GM23248 (cell line): Measurements from ENCODE around the gene ZBTB49. TPM values are rescaled to one million over a fixed set of nuclear protein-coding genes. Genes with fewer than 3 reads are reported as not detected.

Experiments
- DNase-seq: peaks from one replicate; pipeline ENCODE4 v3.0.0-alpha.2; 2015
- H2AFZ ChIP-seq: fragments of 200-600 bp; sonication (generic); 2 replicates; pipeline ENCODE4 v1.6.1; 2016; ENCODE audit warnings: antibody characterized with exemption
- H3F3A ChIP-seq: fragments of 200-600 bp; sonication (generic); 2 replicates; pipeline ENCODE4 v1.6.1; 2016; ENCODE audit warnings: mild to moderate bottlenecking, antibody characterized with exemption, mixed run types; ENCODE audit not compliant: insufficient read depth
- H3K27ac ChIP-seq: fragments of 200-600 bp; sonication (generic); 2 replicates; pipeline ENCODE4 v1.5.1; 2016; ENCODE audit warnings: mild to moderate bottlenecking
- H3K27me3 ChIP-seq: fragments of 200-600 bp; sonication (generic); replicated peaks from 2 replicates; pipeline ENCODE4 v1.6.1; 2016; ENCODE audit warnings: mild to moderate bottlenecking; ENCODE audit not compliant: insufficient read depth
- H3K36me3 ChIP-seq: fragments of 200-600 bp; sonication (generic); 2 replicates; pipeline ENCODE4 v1.6.1; 2016; ENCODE audit warnings: low read depth, mild to moderate bottlenecking
- H3K4me1 ChIP-seq: fragments of 200-600 bp; sonication (generic); 2 replicates; pipeline ENCODE4 v1.6.1; 2016; ENCODE audit warnings: mild to moderate bottlenecking; ENCODE audit not compliant: insufficient read depth
- H3K4me2 ChIP-seq: fragments of 200-600 bp; sonication (generic); one replicate; pipeline ENCODE4 v1.6.1; 2016; ENCODE audit warnings: mild to moderate bottlenecking; ENCODE audit not compliant: unreplicated experiment
- H3K4me3 ChIP-seq: fragments of 200-600 bp; sonication (generic); 2 replicates; pipeline ENCODE4 v1.5.1; 2016; ENCODE audit warnings: mild to moderate bottlenecking
- H3K79me2 ChIP-seq: fragments of 200-600 bp; sonication (generic); 2 replicates; pipeline ENCODE4 v1.6.1; 2016; ENCODE audit warnings: mild to moderate bottlenecking; ENCODE audit not compliant: insufficient read depth
- H3K9ac ChIP-seq: fragments of 200-600 bp; sonication (generic); 2 replicates; pipeline ENCODE4 v1.6.1; 2016; ENCODE audit warnings: mild to moderate bottlenecking
- H3K9me2 ChIP-seq: fragments of 200-600 bp; sonication (generic); 2 replicates; pipeline ENCODE4 v1.6.1; 2016; ENCODE audit warnings: mixed run types, mild to moderate bottlenecking, moderate library complexity; ENCODE audit not compliant: insufficient read depth
- H3K9me3 ChIP-seq: fragments of 200-600 bp; sonication (generic); one replicate; pipeline ENCODE4 v1.6.1; 2017; ENCODE audit warnings: low read depth
- H4K20me1 ChIP-seq: fragments of 200-600 bp; sonication (generic); 2 replicates; pipeline ENCODE4 v1.6.0; 2016; ENCODE audit not compliant: insufficient read depth
- EZH2 ChIP-seq: fragments of 200-600 bp; sonication (generic); IDR thresholded peaks from 2 replicates; pipeline ENCODE4 v1.6.1; 2018; ENCODE audit warnings: antibody characterized with exemption, mild to moderate bottlenecking; ENCODE audit not compliant: insufficient read depth, poor library complexity, severe bottlenecking
- EZH2phosphoT487 ChIP-seq: fragments of 200-600 bp; sonication (generic); IDR thresholded peaks from 2 replicates; pipeline ENCODE4 v1.6.1; 2018; ENCODE audit warnings: antibody characterized with exemption, moderate library complexity, mild to moderate bottlenecking, low read depth; ENCODE audit not compliant: insufficient read depth
- WGBS, 2 experiments: methylation state at CpG; one replicate each; pipeline ENCODE4 v1.1.6; 2015 to 2017; ENCODE audit warnings: low lambda C conversion rate in 2 of 2, low coverage in 1 of 2; ENCODE audit errors: missing lambda C conversion rate in 2 of 2; 5-methylcytosine and 5-hydroxymethylcytosine counted together
- in situ Hi-C: fragments of 300-500 bp; cut with MboI; formaldehyde crosslinking; loops from 2 replicates; pipeline ENCODE4 v1.15.0; 2020
- polyA plus RNA-seq: library from polyadenylated mRNA; unstranded; fragments of >200 nt; fragmentation: Nextera tagmentation; extraction: Ambion mirVana; gene quantifications from 2 replicates; pipeline ENCODE4 v1.2.1, GENCODE V29; 2016
- total RNA-seq: library from RNA; depleted of rRNA; stranded (reverse); fragments of >200 nt; shearing (Covaris generic); gene quantifications from 2 replicates; pipeline ENCODE4 v1.2.3, GENCODE V29; 2014; rRNA removed

Gene ZBTB49, protein sequence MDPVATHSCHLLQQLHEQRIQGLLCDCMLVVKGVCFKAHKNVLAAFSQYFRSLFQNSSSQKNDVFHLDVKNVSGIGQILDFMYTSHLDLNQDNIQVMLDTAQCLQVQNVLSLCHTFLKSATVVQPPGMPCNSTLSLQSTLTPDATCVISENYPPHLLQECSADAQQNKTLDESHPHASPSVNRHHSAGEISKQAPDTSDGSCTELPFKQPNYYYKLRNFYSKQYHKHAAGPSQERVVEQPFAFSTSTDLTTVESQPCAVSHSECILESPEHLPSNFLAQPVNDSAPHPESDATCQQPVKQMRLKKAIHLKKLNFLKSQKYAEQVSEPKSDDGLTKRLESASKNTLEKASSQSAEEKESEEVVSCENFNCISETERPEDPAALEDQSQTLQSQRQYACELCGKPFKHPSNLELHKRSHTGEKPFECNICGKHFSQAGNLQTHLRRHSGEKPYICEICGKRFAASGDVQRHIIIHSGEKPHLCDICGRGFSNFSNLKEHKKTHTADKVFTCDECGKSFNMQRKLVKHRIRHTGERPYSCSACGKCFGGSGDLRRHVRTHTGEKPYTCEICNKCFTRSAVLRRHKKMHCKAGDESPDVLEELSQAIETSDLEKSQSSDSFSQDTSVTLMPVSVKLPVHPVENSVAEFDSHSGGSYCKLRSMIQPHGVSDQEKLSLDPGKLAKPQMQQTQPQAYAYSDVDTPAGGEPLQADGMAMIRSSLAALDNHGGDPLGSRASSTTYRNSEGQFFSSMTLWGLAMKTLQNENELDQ
- total RNA-seq (2.9 and 3.9 TPM in 2 replicates), polyA plus RNA-seq (1.6 and 1.9 TPM in 2 replicates)

GRCh38 chr4:4289941-4290850 lies at the start of gene ZBTB49, which contains the start of gene LYAR:
Gene ZBTB49 (plus strand): TSS chr4:4290251. CDS start chr4:4299946, 9,695 bp downstream.
Gene LYAR (minus strand): TSS chr4:4290154. CDS start chr4:4283742, 6,412 bp downstream.
- Histone ChIP-seq H4K20me1 (no peaks in the 10 kb centered on the region), H3K4me3 (peak within 1 kb of the TSS; percentile 97), H3K9ac (peak within 1 kb of the TSS; percentile 82)

GRCh38 chr4:4245172-4245571 lies 44.9 kb upstream of the ZBTB49 start:
- Histone ChIP-seq H3K9me2 (no peaks in the 10 kb centered on the region), H3K4me1 (peaks cover 14% of the 10 kb centered on the region), H3K27ac (no peak overlapping the region), H3K27me3 (no peaks in the 10 kb centered on the region), H3K9me3 (no peaks in the 10 kb centered on the region), H3K79me2 (peaks cover 21% of the 10 kb centered on the region), H3K36me3 (peaks cover 4% of the 10 kb centered on the region; the same call in 1 of the 2 replicates), H3F3A (peaks cover 5% of the 10 kb centered on the region; the same call in 1 of the 2 replicates), H3K9ac (no peak overlapping the region), H4K20me1 (no peaks in the 10 kb centered on the region), H3K4me2 (no peak overlapping the region), H2AFZ (no peak overlapping the region), H3K4me3 (no peak overlapping the region)
- WGBS, 2 experiments, result 96 to 100% methylated on average over 1 of the region's 1 CpG
- no peak for DNase-seq
- in situ Hi-C loops, result no loop called here
- TF ChIP-seq EZH2phosphoT487 (no peak), EZH2 (no peak)

More at GRCh38 chr4:4289941-4290850, at the start of gene ZBTB49, which contains the start of gene LYAR:
- peak within 1 kb of the TSS; percentile 80 for H3K4me2 ChIP-seq
- no peaks in the 10 kb centered on the region for H3K9me2 ChIP-seq
- WGBS, 2 experiments, result 1 to 2% methylated on average over 69 to 74 of the region's 77 CpGs
- 0 out of 2 replicates have a peak, but pooled peaks cover 7% of the 10 kb centered on the region for H3F3A ChIP-seq
- H3K4me1 ChIP-seq, result peaks cover 14% of the 10 kb centered on the region; the same call in 1 of the 2 replicates
- H3K27me3 ChIP-seq, result no peaks in the 10 kb centered on the region
- H3K79me2 ChIP-seq, result peaks cover 78% of the 10 kb centered on the region
- H2AFZ ChIP-seq, result peak within 1 kb of the TSS; percentile 93
- TF ChIP-seq EZH2phosphoT487, result no peak
- no peak for TF ChIP-seq EZH2
- peak; percentile 96 for DNase-seq
- in situ Hi-C loops, result no loop called here
- no peaks in the 10 kb centered on the region for H3K36me3 ChIP-seq
- H3K9me3 ChIP-seq, result no peaks in the 10 kb centered on the region
- peak within 1 kb of the TSS; percentile 48 for H3K27ac ChIP-seq

GRCh38 chr4:4247696-4248028 lies 42.4 kb upstream of the ZBTB49 start:
- peaks cover 14% of the 10 kb centered on the region for H3K4me1 ChIP-seq
- no peak for TF ChIP-seq EZH2phosphoT487
- no peak for TF ChIP-seq EZH2
- H3K9me3 ChIP-seq, result no peaks in the 10 kb centered on the region
- no peak for DNase-seq
- in situ Hi-C loops, result no loop called here
- H3K4me2 ChIP-seq, result peak overlapping the region; percentile 92
- 0 to 2% methylated on average over 12 of the region's 12 CpGs for WGBS, 2 experiments
- H3K36me3 ChIP-seq, result no peaks in the 10 kb centered on the region; the same call in 1 of the 2 replicates
- no peaks in the 10 kb centered on the region for H3K27me3 ChIP-seq
- H3K9ac ChIP-seq, result peak overlapping the region; percentile 92
- H3K27ac ChIP-seq, result peak overlapping the region; percentile 91
- peak overlapping the region; percentile 84 for H3K4me3 ChIP-seq
- H3K9me2 ChIP-seq, result no peaks in the 10 kb centered on the region
- H3K79me2 ChIP-seq, result peaks cover 21% of the 10 kb centered on the region
- H3F3A ChIP-seq, result peaks cover 5% of the 10 kb centered on the region; the same call in 1 of the 2 replicates
- H2AFZ ChIP-seq, result peak overlapping the region; percentile 96
- H4K20me1 ChIP-seq, result no peaks in the 10 kb centered on the region
